ENCODE results near the gene IER3IP1. TPM values are rescaled to one million over a fixed set of nuclear protein-coding genes. Genes with fewer than 3 reads are reported as not detected.

The IER3IP1 gene
- total RNA-seq, 1 donor = 18.5 TPM

- no peak overlapping the region for H3K27ac ChIP-seq (ENCODE audit: low read depth, low read length)
- no peaks in the 10 kb centered on the region for H3K27me3 ChIP-seq (ENCODE audit: insufficient read depth, low read length)
- no peak overlapping the region for H2AFZ ChIP-seq (ENCODE audit: low read length)
- no peak for DNase-seq (ENCODE audit: insufficient read length, low spot score, missing footprints)
- no peaks in the 10 kb centered on the region for H3K9me3 ChIP-seq (ENCODE audit: low read depth, low read length)
- no peaks in the 10 kb centered on the region for H3K79me2 ChIP-seq (ENCODE audit: insufficient read depth, low read length)
- H3K36me3 ChIP-seq (ENCODE audit: insufficient read depth, low read length) = peaks cover 32% of the 10 kb centered on the region
- H3K4me3 ChIP-seq (ENCODE audit: insufficient read depth, low read length) = no peak overlapping the region
- H3K4me2 ChIP-seq (ENCODE audit: insufficient read depth, low read length) = no peak overlapping the region
- H3K4me1 ChIP-seq (ENCODE audit: insufficient read depth, low read length) = peaks cover 4% of the 10 kb centered on the region
- peaks cover 8% of the 10 kb centered on the region for H4K20me1 ChIP-seq (ENCODE audit: insufficient read depth, low read length)
- TF ChIP-seq CTCF (IDR thresholded peaks at IDR 0.05; ENCODE audit: extremely low read depth, low read depth, low read length) = no peak
These were observed 66.4 kb downstream of the IER3IP1 start for GRCh38 chr18:47109720-47110119.

- H3K4me1 ChIP-seq (ENCODE audit: insufficient read depth, low read length) = no peaks in the 10 kb centered on the region
- no peak for TF ChIP-seq CTCF (IDR thresholded peaks at IDR 0.05; ENCODE audit: extremely low read depth, low read depth, low read length)
- no peak overlapping the region for H3K4me3 ChIP-seq (ENCODE audit: insufficient read depth, low read length)
- peaks cover 8% of the 10 kb centered on the region for H4K20me1 ChIP-seq (ENCODE audit: insufficient read depth, low read length)
- H3K27me3 ChIP-seq (ENCODE audit: insufficient read depth, low read length) = no peaks in the 10 kb centered on the region
- no peaks in the 10 kb centered on the region for H3K79me2 ChIP-seq (ENCODE audit: insufficient read depth, low read length)
- H3K9me3 ChIP-seq (ENCODE audit: low read depth, low read length) = no peaks in the 10 kb centered on the region
- H2AFZ ChIP-seq (ENCODE audit: low read length) = no peak overlapping the region
- H3K4me2 ChIP-seq (ENCODE audit: insufficient read depth, low read length) = no peak overlapping the region
- DNase-seq (ENCODE audit: insufficient read length, low spot score, missing footprints) = no peak
- peaks cover 29% of the 10 kb centered on the region for H3K36me3 ChIP-seq (ENCODE audit: insufficient read depth, low read length)
- H3K27ac ChIP-seq (ENCODE audit: low read depth, low read length) = no peak overlapping the region
These were observed 67.2 kb downstream of the IER3IP1 start for GRCh38 chr18:47108998-47109405.

DNA sequence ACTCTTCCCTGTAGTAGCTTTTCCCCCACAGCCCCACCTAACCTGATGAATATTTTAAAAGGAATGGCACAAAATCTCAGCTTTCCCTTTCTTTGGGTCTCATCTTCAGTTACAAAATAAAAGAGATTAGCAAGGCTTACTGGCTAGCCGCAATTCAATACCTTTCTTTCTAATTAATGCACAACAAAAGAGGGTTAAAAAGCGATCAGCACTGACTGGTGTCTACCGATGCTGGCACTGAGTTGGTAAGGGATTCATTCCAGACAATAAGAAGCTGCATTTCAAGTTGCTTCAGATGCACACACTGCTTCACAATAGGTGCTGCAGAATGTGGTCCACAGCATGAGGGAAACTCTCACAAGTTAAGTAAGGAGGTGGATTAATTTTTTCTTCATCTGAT lies 67.8 kb downstream of the IER3IP1 start:
- no peak for TF ChIP-seq CTCF (IDR thresholded peaks at IDR 0.05; ENCODE audit: extremely low read depth, low read depth, low read length)
- DNase-seq (ENCODE audit: insufficient read length, low spot score, missing footprints) = no peak
- H4K20me1 ChIP-seq (ENCODE audit: insufficient read depth, low read length) = peaks cover 4% of the 10 kb centered on the region

More for the DNA sequence above, 67.8 kb downstream of the IER3IP1 start:
- Histone ChIP-seq H2AFZ (ENCODE audit: low read length) (no peak overlapping the region), H3K4me2 (ENCODE audit: insufficient read depth, low read length) (no peak overlapping the region), H3K27me3 (ENCODE audit: insufficient read depth, low read length) (no peaks in the 10 kb centered on the region), H3K4me1 (ENCODE audit: insufficient read depth, low read length) (no peaks in the 10 kb centered on the region), H3K27ac (ENCODE audit: low read depth, low read length) (no peak overlapping the region), H3K36me3 (ENCODE audit: insufficient read depth, low read length) (peaks cover 29% of the 10 kb centered on the region), H3K4me3 (ENCODE audit: insufficient read depth, low read length) (no peak overlapping the region), H3K79me2 (ENCODE audit: insufficient read depth, low read length) (no peaks in the 10 kb centered on the region), H3K9me3 (ENCODE audit: low read depth, low read length) (no peaks in the 10 kb centered on the region)

Small RNAs within 50 kb of the gene (small RNA-seq; reads per million reads assigned to genes)
- gene AC012254.4 = not detected

Other genes with a start within 250 kb of the IER3IP1 start
- not detected in 2 replicates for gene ELOA2, start 140.7 kb downstream of the IER3IP1 start, total RNA-seq
- 17.4 and 19.4 TPM in 2 replicates for gene HDHD2, start 25.9 kb downstream of the IER3IP1 start, total RNA-seq
- not detected in 2 replicates for gene SKOR2, start 75.3 kb upstream of the IER3IP1 start, total RNA-seq